NT2/D1 (cell line): ENCODE results near the gene POLRMT.

ENCODE experiments used
- DNase-seq: peaks from one replicate; pipeline ENCODE4 v3.0.0-alpha.2; 2011; ENCODE audit warnings: low read depth, low spot score
- H3K27me3 ChIP-seq: 2 replicates; pipeline ENCODE4 v1.6.0; 2011; ENCODE audit warnings: mild to moderate bottlenecking; ENCODE audit not compliant: insufficient read length, insufficient read depth
- H3K36me3 ChIP-seq: 2 replicates; pipeline ENCODE4 v1.6.1; 2011; ENCODE audit warnings: mild to moderate bottlenecking, low read length, mixed read lengths; ENCODE audit not compliant: insufficient read depth, insufficient read length
- H3K4me1 ChIP-seq: 2 replicates; pipeline ENCODE4 v1.5.1; 2011; ENCODE audit not compliant: insufficient read depth, insufficient read length
- H3K4me3 ChIP-seq: 2 replicates; pipeline ENCODE4 v1.5.1; 2011; ENCODE audit warnings: low read depth; ENCODE audit not compliant: insufficient read length
- H3K9ac ChIP-seq: 2 replicates; pipeline ENCODE4 v1.6.0; 2011; ENCODE audit warnings: low read depth; ENCODE audit not compliant: insufficient read length
- H3K9me3 ChIP-seq: 2 replicates; pipeline ENCODE4 v1.5.1; 2011; ENCODE audit warnings: mild to moderate bottlenecking, low read length; ENCODE audit not compliant: insufficient read depth
- SUZ12 ChIP-seq: IDR thresholded peaks from 2 replicates; pipeline ENCODE4 v1.6.1; 2011; ENCODE audit not compliant: insufficient read length, insufficient read depth; ENCODE audit errors: extremely low read depth
- YY1 ChIP-seq: IDR thresholded peaks from 2 replicates; pipeline ENCODE4 v1.6.1; 2011; ENCODE audit not compliant: insufficient read length, insufficient read depth
- ZNF274 ChIP-seq: IDR thresholded peaks from 2 replicates; pipeline ENCODE4 v1.6.1; 2011; ENCODE audit warnings: mild to moderate bottlenecking, low read depth, low read length

The POLRMT gene

GRCh38 chr19:678791-679388, 45.6 kb upstream of the POLRMT start:
- no peak for DNase-seq
- Histone ChIP-seq H3K27me3 (peaks cover 12% of the 10 kb centered on the region), H3K36me3 (peaks cover 27% of the 10 kb centered on the region), H3K4me1 (peaks cover 24% of the 10 kb centered on the region), H3K9ac (peak overlapping the region; percentile 95), H3K4me3 (peak overlapping the region; percentile 82), H3K9me3 (no peaks in the 10 kb centered on the region)
- TF ChIP-seq YY1 = no peak
- TF ChIP-seq SUZ12 = no peak
- TF ChIP-seq ZNF274 = no peak

GRCh38 chr19:677601-678436, 44.5 kb upstream of the POLRMT start:
- Histone ChIP-seq H3K27me3 (peaks cover 12% of the 10 kb centered on the region), H3K9me3 (no peaks in the 10 kb centered on the region), H3K4me3 (no peak overlapping the region), H3K4me1 (peaks cover 24% of the 10 kb centered on the region), H3K36me3 (peaks cover 23% of the 10 kb centered on the region), H3K9ac (peak overlapping the region; percentile 66)
- no peak for DNase-seq
- no peak for TF ChIP-seq YY1
- TF ChIP-seq ZNF274 = no peak
- TF ChIP-seq SUZ12 = no peak

GRCh38 chr19:677201-677600, 43.9 kb upstream of the POLRMT start:
- Histone ChIP-seq H3K27me3 (peaks cover 12% of the 10 kb centered on the region), H3K4me3 (no peak overlapping the region), H3K4me1 (peaks cover 24% of the 10 kb centered on the region), H3K9ac (peak overlapping the region; percentile 74), H3K36me3 (peaks cover 17% of the 10 kb centered on the region), H3K9me3 (no peaks in the 10 kb centered on the region)
- TF ChIP-seq SUZ12 (no peak), YY1 (no peak), ZNF274 (no peak)
- DNase-seq = no peak

GRCh38 chr19:676339-677105, 43.2 kb upstream of the POLRMT start, which contains the start of gene FSTL3:
TSS of gene FSTL3 (plus strand) at chr19:676392. CDS start at chr19:676424, 32 bp downstream.
- Histone ChIP-seq H3K36me3 (peaks cover 11% of the 10 kb centered on the region), H3K4me3 (peak within 1 kb of the TSS; percentile 53), H3K4me1 (peaks cover 24% of the 10 kb centered on the region), H3K27me3 (peaks cover 12% of the 10 kb centered on the region), H3K9ac (peak within 1 kb of the TSS; percentile 74), H3K9me3 (no peaks in the 10 kb centered on the region)
- TF ChIP-seq YY1 (no peak), ZNF274 (no peak), SUZ12 (no peak)
- DNase-seq = no peak

- H3K27me3 ChIP-seq = peaks cover 12% of the 10 kb centered on the region
- H3K4me3 ChIP-seq = peak overlapping the region; percentile 21
- H3K9ac ChIP-seq = peak overlapping the region; percentile 56
- peaks cover 24% of the 10 kb centered on the region for H3K4me1 ChIP-seq
- no peaks in the 10 kb centered on the region for H3K9me3 ChIP-seq
- TF ChIP-seq ZNF274 = no peak
- TF ChIP-seq SUZ12 = no peak
- no peak for TF ChIP-seq YY1
- DNase-seq = no peak
- peaks cover 8% of the 10 kb centered on the region for H3K36me3 ChIP-seq
These were observed 42.6 kb upstream of the POLRMT start for GRCh38 chr19:676007-676338.

- Histone ChIP-seq H3K4me3 (no peak overlapping the region), H3K36me3 (peaks cover 10% of the 10 kb centered on the region), H3K9ac (peak overlapping the region; percentile 12), H3K27me3 (peaks cover 12% of the 10 kb centered on the region), H3K4me1 (peaks cover 24% of the 10 kb centered on the region), H3K9me3 (no peaks in the 10 kb centered on the region)
- DNase-seq = no peak
- TF ChIP-seq YY1 = no peak
- no peak for TF ChIP-seq ZNF274
- no peak for TF ChIP-seq SUZ12
These were observed 41.2 kb upstream of the POLRMT start for GRCh38 chr19:674282-675151.
